ENCODE measurements around the gene HERPUD1.
A peak's percentile ranks its signal among the peaks of the same experiment; 100 is the strongest.
"Not testable (repeated sequence)": the region's sequence is repeated elsewhere in the genome, so short reads cannot be mapped to it uniquely, and the experiment has no call there.

HERPUD1 gene

GRCh38 chr16:56929639-56930038 lies 2.3 kb upstream of the HERPUD1 start:
- no peak overlapping the region for H3K27ac ChIP-seq
- TF ChIP-seq CTCF (IDR thresholded peaks at IDR 0.05) = no peak
- H3K4me3 ChIP-seq = no peak overlapping the region
- no peak for DNase-seq (ENCODE audit: low spot score)

GRCh38 chr16:56930486-56931270 lies 1.3 kb upstream of the HERPUD1 start:
- no peak for TF ChIP-seq CTCF (IDR thresholded peaks at IDR 0.05)
- Histone ChIP-seq H3K27ac (peak overlapping the region; percentile 33 to 96), H3K4me3 (no peak overlapping the region)
- DNase-seq (ENCODE audit: low spot score) = no peak

GRCh38 chr16:56931271-56931891 lies 561 bp upstream of the HERPUD1 start:
- DNase-seq (ENCODE audit: low spot score) = no peak
- H3K27ac ChIP-seq = peak overlapping the region; percentile 96 to 100
- TF ChIP-seq CTCF (IDR thresholded peaks at IDR 0.05) = no peak
- peak overlapping the region; percentile 96 for H3K4me3 ChIP-seq

GRCh38 chr16:56932721-56933619 lies 1.0 kb downstream of the HERPUD1 start:
- H3K27ac ChIP-seq = peak overlapping the region; percentile 96 to 100
- H3K4me3 ChIP-seq = peak overlapping the region; percentile 96
- peak; percentile 92 for DNase-seq (ENCODE audit: low spot score)
- TF ChIP-seq CTCF (IDR thresholded peaks at IDR 0.05) = no peak

GRCh38 chr16:56933828-56934598 lies 2.1 kb downstream of the HERPUD1 start:
- TF ChIP-seq CTCF (IDR thresholded peaks at IDR 0.05) = no peak
- Histone ChIP-seq H3K4me3 (peak overlapping the region; percentile 96), H3K27ac (peak overlapping the region; percentile 96 to 100)
- no peak for DNase-seq (ENCODE audit: low spot score)

- H3K4me3 ChIP-seq = peak overlapping the region; percentile 96
- H3K27ac ChIP-seq = peak overlapping the region; percentile 4 to 100
- not testable (repeated sequence) for DNase-seq (ENCODE audit: low spot score)
Observed at GRCh38 chr16:56934599-56935145, 2.7 kb downstream of the HERPUD1 start.

Measured in coronary artery (tissue), 2 donors.